HepG2 (cell line): Measurements from ENCODE around the gene RBL1. TPM values are rescaled to one million over a fixed set of nuclear protein-coding genes. Genes with fewer than 3 reads are reported as not detected.

Experiments used
- ARNT2 ChIP-seq: sonication (generic); formaldehyde crosslinking; IDR thresholded peaks from 2 replicates; pipeline ENCODE4 v1.8.0; 2022; ENCODE audit warnings: mild to moderate bottlenecking, low read depth, missing genetic modification reagents, moderate library complexity
- ATRX ChIP-seq: sonication (generic); formaldehyde crosslinking; IDR thresholded peaks from 2 replicates; pipeline ENCODE4 v1.4.0; 2020; ENCODE audit warnings: missing genetic modification reagents, borderline replicate concordance
- CBX2 ChIP-seq, 2 experiments: fragments of 200-600 bp in 1 of 2; sonication (generic); formaldehyde crosslinking in 1 of 2; IDR thresholded peaks; 2 replicates each; pipeline versions ENCODE4 v1.7.0 to v1.8.1; 2018 to 2022; ENCODE audit warnings: low read depth in 2 of 2, low read length in 1 of 2, mild to moderate bottlenecking in 1 of 2, missing genetic modification reagents in 1 of 2
- FOXC1 ChIP-seq: sonication (generic); formaldehyde crosslinking; IDR thresholded peaks from 2 replicates; pipeline ENCODE4 v1.8.0; 2022; ENCODE audit warnings: mild to moderate bottlenecking, missing genetic modification reagents, borderline replicate concordance
- KLF6 ChIP-seq: IDR thresholded peaks from 2 replicates; pipeline ENCODE4 v1.8.0; 2016; ENCODE audit warnings: missing biosample characterization, missing genetic modification reagents
- POLR2A ChIP-seq, 2 experiments: IDR thresholded peaks; 2 replicates each; pipeline ENCODE4 v1.6.1; 2011; ENCODE audit warnings: low read depth in 2 of 2, low read length in 2 of 2, mild to moderate bottlenecking in 1 of 2, moderate library complexity in 1 of 2; ENCODE audit not compliant: insufficient read depth in 1 of 2
- SP1 ChIP-seq, 2 experiments: fragments of 450-650 bp in 1 of 2; sonication (generic) in 1 of 2; formaldehyde crosslinking in 1 of 2; IDR thresholded peaks; 2 replicates each; pipeline versions ENCODE4 v1.4.0 to v1.6.1; 2016 to 2020; ENCODE audit warnings: missing genetic modification reagents in 1 of 2
- SRSF9 ChIP-seq: fragments of 200-400 bp; formaldehyde crosslinking; IDR thresholded peaks from 2 replicates; pipeline ENCODE4 v1.6.1; 2018; ENCODE audit warnings: borderline replicate concordance, mild to moderate bottlenecking, low read depth, low read length; ENCODE audit not compliant: insufficient read depth, poor library complexity, severe bottlenecking
- TBL1XR1 ChIP-seq: fragments of 150-350 bp; IDR thresholded peaks from 2 replicates; pipeline ENCODE4 v1.6.1; 2014; ENCODE audit warnings: borderline replicate concordance, low read length; ENCODE audit not compliant: partially characterized antibody
- ZFP90 ChIP-seq: sonication (generic); formaldehyde crosslinking; IDR thresholded peaks from 2 replicates; pipeline ENCODE4 v1.8.0; 2022; ENCODE audit warnings: missing genetic modification reagents, mild to moderate bottlenecking, inconsistent platforms, borderline replicate concordance
- ZNF7 ChIP-seq: IDR thresholded peaks from 2 replicates; pipeline ENCODE4 v1.6.1; 2016; ENCODE audit warnings: missing biosample characterization, missing genetic modification reagents
- ZSCAN22 ChIP-seq: sonication (generic); formaldehyde crosslinking; IDR thresholded peaks from 2 replicates; pipeline ENCODE4 v1.4.0; 2020; ENCODE audit warnings: mild to moderate bottlenecking, missing genetic modification reagents
- polyA plus RNA-seq, 8 experiments: library from polyadenylated mRNA; depleted of rRNA in 3 of 8; stranded (reverse) in 7 of 8; unstranded in 1 of 8; fragments of >200 nt; fragmentation: Illumina TruSeq in 4 of 8; extraction: Trizol in 4 of 8; gene quantifications; 2 replicates each; pipeline versions ENCODE4 v1.2.1 to v1.2.3, GENCODE V29; 2011 to 2016; ENCODE audit warnings: low read depth in 4 of 8, missing spikeins in 1 of 8, mixed read lengths in 1 of 8; ENCODE audit not compliant: insufficient read depth in 1 of 8
- total RNA-seq, 5 experiments: library from RNA; depleted of rRNA; stranded (reverse); fragments of >200 nt; fragmentation: Illumina TruSeq; extraction: Trizol; gene quantifications; 2 replicates each; pipeline ENCODE4 v1.2.3, GENCODE V29; 2016; ENCODE audit warnings: low read depth in 1 of 5
- TF ChIP-seq, protein P1 (sequence below): sonication (generic); formaldehyde crosslinking; IDR thresholded peaks from 2 replicates; pipeline ENCODE4 v1.4.0; 2020; ENCODE audit warnings: mild to moderate bottlenecking, missing genetic modification reagents
- TF ChIP-seq, protein P2 (sequence below): sonication (generic); formaldehyde crosslinking; conservative IDR thresholded peaks from 2 replicates; pipeline ENCODE4 v1.4.0; 2020; ENCODE audit warnings: missing genetic modification reagents
- TF ChIP-seq, protein P3 (sequence below): sonication (generic); formaldehyde crosslinking; IDR thresholded peaks from 2 replicates; pipeline ENCODE4 v1.5.1; 2020; ENCODE audit warnings: mild to moderate bottlenecking, moderate library complexity, missing genetic modification reagents
- TF ChIP-seq, protein P4 (sequence below): sonication (generic); formaldehyde crosslinking; IDR thresholded peaks from 2 replicates; pipeline ENCODE4 v1.8.0; 2022; ENCODE audit warnings: low read depth, missing genetic modification reagents
- TF ChIP-seq, protein P5 (sequence below): sonication (generic); formaldehyde crosslinking; IDR thresholded peaks from 2 replicates; pipeline ENCODE4 v1.9.0; 2021; ENCODE audit warnings: missing genetic modification reagents, borderline replicate concordance
- TF ChIP-seq, protein P6 (sequence below): sonication (generic); formaldehyde crosslinking; IDR thresholded peaks from 2 replicates; pipeline ENCODE4 v1.4.0; 2020; ENCODE audit warnings: missing genetic modification reagents

Gene RBL1
- total and polyA plus RNA-seq, 2 of the 13 experiments (the other 11 are each of a cell fraction or from before 2014, with no cell fraction given), result 6.0 to 27.5 TPM

DNA sequence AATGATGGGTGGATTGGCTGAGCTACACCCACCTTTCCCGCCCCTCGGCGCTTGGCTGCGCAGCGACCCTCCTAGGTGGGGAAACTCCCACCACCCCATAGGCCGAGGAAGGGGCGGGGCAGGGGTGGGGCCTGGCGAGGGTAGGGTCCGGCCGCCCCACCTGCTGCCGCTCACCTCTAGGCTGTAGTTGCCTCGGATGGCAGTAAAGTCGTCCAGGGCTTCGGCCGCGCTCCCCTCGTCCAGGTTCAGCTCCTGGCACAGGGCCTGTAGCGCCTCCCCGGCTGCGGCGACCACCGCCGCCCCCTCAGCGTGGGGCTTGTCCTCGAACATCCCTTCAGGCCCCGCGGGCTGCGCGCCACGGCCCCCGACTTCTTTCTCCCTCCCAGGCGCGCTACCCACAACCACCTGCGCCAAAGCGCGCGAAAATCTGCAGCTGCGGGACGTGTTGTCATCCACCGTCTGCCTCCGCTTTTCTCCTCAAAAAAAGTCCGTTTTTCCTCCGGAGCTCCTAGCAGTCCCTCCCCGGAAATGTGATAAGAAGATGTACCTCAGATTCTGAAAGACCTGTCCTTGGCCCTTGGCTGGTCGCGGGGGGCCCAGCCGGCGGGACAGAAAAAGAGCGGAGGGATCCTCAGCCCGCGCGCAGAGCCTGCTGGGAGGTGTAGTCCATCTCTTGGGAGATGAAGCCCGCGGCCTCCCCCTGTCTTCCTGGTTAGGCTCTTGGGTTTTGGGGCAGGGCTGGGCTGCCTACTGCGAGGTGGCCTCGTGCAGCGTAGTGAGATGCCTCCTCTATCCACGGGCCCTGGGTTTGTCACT lies at the start of gene RBL1 (continued):
- TF ChIP-seq, protein P1, sequence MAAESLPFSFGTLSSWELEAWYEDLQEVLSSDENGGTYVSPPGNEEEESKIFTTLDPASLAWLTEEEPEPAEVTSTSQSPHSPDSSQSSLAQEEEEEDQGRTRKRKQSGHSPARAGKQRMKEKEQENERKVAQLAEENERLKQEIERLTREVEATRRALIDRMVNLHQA (CRISPR knock-in tag), result no peak
- TF ChIP-seq ZFP90 (CRISPR knock-in tag) (peak; percentile 95; the same call in 1 of the 2 replicates), CBX2 (IDR thresholded peaks at IDR 0.05; ENCODE audit: low read depth, low read length) (no peak; the same call in 1 of the 2 replicates), CBX2 (CRISPR knock-in tag; IDR thresholded peaks at IDR 0.05; ENCODE audit: low read depth) (peak; percentile 94), POLR2A (IDR thresholded peaks at IDR 0.05; ENCODE audit: insufficient read depth in 1 of 2, low read depth in 2 of 2, low read length in 2 of 2) (peak; percentile 84 to 85), SRSF9 (no peak), ARNT2 (CRISPR knock-in tag) (peak; percentile 96), ZSCAN22 (CRISPR knock-in tag) (peak; percentile 80; the same call in 1 of the 2 replicates), ZNF7 (no peak; the same call in 1 of the 2 replicates), KLF6 (CRISPR knock-in tag) (peak; percentile 97), TBL1XR1 (peak; percentile 85), SP1 (IDR thresholded peaks at IDR 0.05) (no peak), SP1 (CRISPR knock-in tag; IDR thresholded peaks at IDR 0.05) (peak; percentile 83; the same call in 1 of the 2 replicates), ATRX (CRISPR knock-in tag) (no peak), FOXC1 (CRISPR knock-in tag) (peak; percentile 87; the same call in 1 of the 2 replicates)
- TF ChIP-seq, protein P2, sequence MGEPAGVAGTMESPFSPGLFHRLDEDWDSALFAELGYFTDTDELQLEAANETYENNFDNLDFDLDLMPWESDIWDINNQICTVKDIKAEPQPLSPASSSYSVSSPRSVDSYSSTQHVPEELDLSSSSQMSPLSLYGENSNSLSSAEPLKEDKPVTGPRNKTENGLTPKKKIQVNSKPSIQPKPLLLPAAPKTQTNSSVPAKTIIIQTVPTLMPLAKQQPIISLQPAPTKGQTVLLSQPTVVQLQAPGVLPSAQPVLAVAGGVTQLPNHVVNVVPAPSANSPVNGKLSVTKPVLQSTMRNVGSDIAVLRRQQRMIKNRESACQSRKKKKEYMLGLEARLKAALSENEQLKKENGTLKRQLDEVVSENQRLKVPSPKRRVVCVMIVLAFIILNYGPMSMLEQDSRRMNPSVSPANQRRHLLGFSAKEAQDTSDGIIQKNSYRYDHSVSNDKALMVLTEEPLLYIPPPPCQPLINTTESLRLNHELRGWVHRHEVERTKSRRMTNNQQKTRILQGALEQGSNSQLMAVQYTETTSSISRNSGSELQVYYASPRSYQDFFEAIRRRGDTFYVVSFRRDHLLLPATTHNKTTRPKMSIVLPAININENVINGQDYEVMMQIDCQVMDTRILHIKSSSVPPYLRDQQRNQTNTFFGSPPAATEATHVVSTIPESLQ (CRISPR knock-in tag), result peak; percentile 93
- TF ChIP-seq, protein P3, sequence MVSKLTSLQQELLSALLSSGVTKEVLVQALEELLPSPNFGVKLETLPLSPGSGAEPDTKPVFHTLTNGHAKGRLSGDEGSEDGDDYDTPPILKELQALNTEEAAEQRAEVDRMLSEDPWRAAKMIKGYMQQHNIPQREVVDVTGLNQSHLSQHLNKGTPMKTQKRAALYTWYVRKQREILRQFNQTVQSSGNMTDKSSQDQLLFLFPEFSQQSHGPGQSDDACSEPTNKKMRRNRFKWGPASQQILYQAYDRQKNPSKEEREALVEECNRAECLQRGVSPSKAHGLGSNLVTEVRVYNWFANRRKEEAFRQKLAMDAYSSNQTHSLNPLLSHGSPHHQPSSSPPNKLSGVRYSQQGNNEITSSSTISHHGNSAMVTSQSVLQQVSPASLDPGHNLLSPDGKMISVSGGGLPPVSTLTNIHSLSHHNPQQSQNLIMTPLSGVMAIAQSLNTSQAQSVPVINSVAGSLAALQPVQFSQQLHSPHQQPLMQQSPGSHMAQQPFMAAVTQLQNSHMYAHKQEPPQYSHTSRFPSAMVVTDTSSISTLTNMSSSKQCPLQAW (CRISPR knock-in tag), result peak; percentile 98
- TF ChIP-seq, protein P4, sequence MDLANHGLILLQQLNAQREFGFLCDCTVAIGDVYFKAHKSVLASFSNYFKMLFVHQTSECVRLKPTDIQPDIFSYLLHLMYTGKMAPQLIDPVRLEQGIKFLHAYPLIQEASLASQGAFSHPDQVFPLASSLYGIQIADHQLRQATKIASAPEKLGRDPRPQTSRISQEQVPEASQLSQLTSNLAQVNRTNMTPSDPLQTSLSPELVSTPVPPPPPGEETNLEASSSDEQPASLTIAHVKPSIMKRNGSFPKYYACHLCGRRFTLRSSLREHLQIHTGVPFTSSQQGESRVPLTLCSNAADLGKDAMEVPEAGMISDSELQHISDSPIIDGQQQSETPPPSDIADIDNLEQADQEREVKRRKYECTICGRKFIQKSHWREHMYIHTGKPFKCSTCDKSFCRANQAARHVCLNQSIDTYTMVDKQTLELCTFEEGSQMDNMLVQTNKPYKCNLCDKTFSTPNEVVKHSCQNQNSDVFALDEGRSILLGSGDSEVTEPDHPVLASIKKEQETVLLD (CRISPR knock-in tag), result peak; percentile 92
- TF ChIP-seq, protein P5, sequence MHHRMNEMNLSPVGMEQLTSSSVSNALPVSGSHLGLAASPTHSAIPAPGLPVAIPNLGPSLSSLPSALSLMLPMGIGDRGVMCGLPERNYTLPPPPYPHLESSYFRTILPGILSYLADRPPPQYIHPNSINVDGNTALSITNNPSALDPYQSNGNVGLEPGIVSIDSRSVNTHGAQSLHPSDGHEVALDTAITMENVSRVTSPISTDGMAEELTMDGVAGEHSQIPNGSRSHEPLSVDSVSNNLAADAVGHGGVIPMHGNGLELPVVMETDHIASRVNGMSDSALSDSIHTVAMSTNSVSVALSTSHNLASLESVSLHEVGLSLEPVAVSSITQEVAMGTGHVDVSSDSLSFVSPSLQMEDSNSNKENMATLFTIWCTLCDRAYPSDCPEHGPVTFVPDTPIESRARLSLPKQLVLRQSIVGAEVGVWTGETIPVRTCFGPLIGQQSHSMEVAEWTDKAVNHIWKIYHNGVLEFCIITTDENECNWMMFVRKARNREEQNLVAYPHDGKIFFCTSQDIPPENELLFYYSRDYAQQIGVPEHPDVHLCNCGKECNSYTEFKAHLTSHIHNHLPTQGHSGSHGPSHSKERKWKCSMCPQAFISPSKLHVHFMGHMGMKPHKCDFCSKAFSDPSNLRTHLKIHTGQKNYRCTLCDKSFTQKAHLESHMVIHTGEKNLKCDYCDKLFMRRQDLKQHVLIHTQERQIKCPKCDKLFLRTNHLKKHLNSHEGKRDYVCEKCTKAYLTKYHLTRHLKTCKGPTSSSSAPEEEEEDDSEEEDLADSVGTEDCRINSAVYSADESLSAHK, result peak; percentile 89
- TF ChIP-seq, protein P6, sequence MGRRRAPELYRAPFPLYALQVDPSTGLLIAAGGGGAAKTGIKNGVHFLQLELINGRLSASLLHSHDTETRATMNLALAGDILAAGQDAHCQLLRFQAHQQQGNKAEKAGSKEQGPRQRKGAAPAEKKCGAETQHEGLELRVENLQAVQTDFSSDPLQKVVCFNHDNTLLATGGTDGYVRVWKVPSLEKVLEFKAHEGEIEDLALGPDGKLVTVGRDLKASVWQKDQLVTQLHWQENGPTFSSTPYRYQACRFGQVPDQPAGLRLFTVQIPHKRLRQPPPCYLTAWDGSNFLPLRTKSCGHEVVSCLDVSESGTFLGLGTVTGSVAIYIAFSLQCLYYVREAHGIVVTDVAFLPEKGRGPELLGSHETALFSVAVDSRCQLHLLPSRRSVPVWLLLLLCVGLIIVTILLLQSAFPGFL (CRISPR knock-in tag), result peak; percentile 80; the same call in 1 of the 2 replicates
